IMR-90 (cell line): ENCODE data around the gene ELOB. TPM values are rescaled to one million over a fixed set of nuclear protein-coding genes. Genes with fewer than 3 reads are reported as not detected.

Experiments
- ATAC-seq: fragments of 200-7000 bp; cut with Tn5 transposase; 2 replicates; pipeline ENCODE4 v1.9.1; 2020; ENCODE audit warnings: low read depth, mild to moderate bottlenecking, moderate library complexity
- BruUV-seq: library from RNA; stranded (reverse); fragments of 400-500 nt; replicated peaks from 2 replicates; lab custom pipeline; 2021; lab: Mats Ljungman, UMichigan
- CTCF ChIA-PET: fragments of 300-600 bp; formaldehyde crosslinking; extraction: SDS; loops from one replicate; lab custom pipeline; 2021; ENCODE audit warnings: antibody characterized with exemption; lab: Yijun Ruan, JAX
- POLR2A ChIA-PET: fragments of 300-600 bp; sonication (Branson Sonifier 250); formaldehyde crosslinking; loops from one replicate; lab custom pipeline; 2022; ENCODE audit warnings: antibody characterized with exemption; ENCODE audit not compliant: unreplicated experiment; lab: Charles Lee
- DNase-seq: peaks from one replicate; pipeline ENCODE4 v3.0.0; 2013
- H2AFZ ChIP-seq: replicated peaks from 2 replicates; pipeline ENCODE3; 2013; ENCODE audit warnings: low read length, mild to moderate bottlenecking; ENCODE audit not compliant: poor library complexity
- H2AK5ac ChIP-seq: 2 replicates; pipeline ENCODE4 v1.6.1; 2013; ENCODE audit warnings: low read depth, low read length, inconsistent platforms
- H2AK9ac ChIP-seq: replicated peaks from 2 replicates; pipeline ENCODE3; 2013; ENCODE audit warnings: mild to moderate bottlenecking, low read depth, low read length, moderate library complexity; ENCODE audit not compliant: poor library complexity
- H2BK120ac ChIP-seq: 2 replicates; pipeline ENCODE4 v1.6.1; 2013; ENCODE audit warnings: low read depth, low read length, inconsistent platforms
- H2BK15ac ChIP-seq: 3 replicates; pipeline ENCODE4 v1.6.1; 2013; ENCODE audit warnings: low read depth, low read length, inconsistent platforms
- H2BK20ac ChIP-seq: 2 replicates; pipeline ENCODE4 v1.6.1; 2013; ENCODE audit warnings: low read depth, mild to moderate bottlenecking, inconsistent platforms, low read length, moderate library complexity
- H2BK5ac ChIP-seq: 2 replicates; pipeline ENCODE4 v1.6.1; 2013; ENCODE audit warnings: mild to moderate bottlenecking, low read depth, low read length, inconsistent platforms; ENCODE audit not compliant: poor library complexity, severe bottlenecking
- H3K14ac ChIP-seq: replicated peaks from 2 replicates; pipeline ENCODE4 v1.6.1; 2013; ENCODE audit warnings: low read depth, low read length, inconsistent platforms
- H3K18ac ChIP-seq: 2 replicates; pipeline ENCODE4 v1.6.1; 2013; ENCODE audit warnings: low read depth, low read length, control low read depth
- H3K23ac ChIP-seq: 2 replicates; pipeline ENCODE4 v1.6.1; 2013; ENCODE audit warnings: low read depth, low read length, inconsistent platforms
- H3K27ac ChIP-seq: 2 replicates; pipeline ENCODE4 v1.5.1; 2013; ENCODE audit warnings: mild to moderate bottlenecking, control low read depth, low read length; ENCODE audit not compliant: insufficient read depth
- H3K27me3 ChIP-seq: 2 replicates; pipeline ENCODE4 v1.6.1; 2013; ENCODE audit warnings: low read length; ENCODE audit not compliant: control insufficient read depth, insufficient read depth
- H3K36me3 ChIP-seq: 2 replicates; pipeline ENCODE4 v1.6.1; 2013; ENCODE audit warnings: low read length, mixed read lengths; ENCODE audit not compliant: control insufficient read depth, insufficient read depth
- H3K4ac ChIP-seq: 2 replicates; pipeline ENCODE4 v1.6.1; 2013; ENCODE audit warnings: low read depth, low read length, inconsistent platforms
- H3K4me1 ChIP-seq: 2 replicates; pipeline ENCODE4 v1.6.1; 2013; ENCODE audit warnings: low read length, mixed read lengths; ENCODE audit not compliant: control insufficient read depth, insufficient read depth
- H3K4me2 ChIP-seq: 2 replicates; pipeline ENCODE4 v1.6.1; 2013; ENCODE audit warnings: low read depth, mild to moderate bottlenecking, control low read depth, low read length, moderate library complexity
- H3K4me3 ChIP-seq: 2 replicates; pipeline ENCODE4 v1.5.1; 2013; ENCODE audit warnings: low read depth, mild to moderate bottlenecking, control low read depth, low read length, moderate library complexity; ENCODE audit not compliant: insufficient read depth
- H3K56ac ChIP-seq: 2 replicates; pipeline ENCODE4 v1.6.1; 2013; ENCODE audit warnings: low read length, inconsistent platforms; ENCODE audit not compliant: insufficient read depth; ENCODE audit errors: extremely low read depth
- H3K79me1 ChIP-seq, 2 experiments: 2 replicates each; pipeline ENCODE4 v1.6.1; 2013; ENCODE audit warnings: low read length in 2 of 2, inconsistent platforms in 1 of 2, low read depth in 1 of 2
- H3K9ac ChIP-seq: 2 replicates; pipeline ENCODE4 v1.6.1; 2013; ENCODE audit warnings: low read depth, low read length, control low read depth
- H3K9me1 ChIP-seq: 2 replicates; pipeline ENCODE4 v1.6.1; 2013; ENCODE audit warnings: low read length, inconsistent platforms; ENCODE audit not compliant: insufficient read depth
- H3K9me3 ChIP-seq: 2 replicates; pipeline ENCODE4 v1.6.1; 2013; ENCODE audit warnings: low read length; ENCODE audit not compliant: control insufficient read depth, insufficient read depth
- H4K20me1 ChIP-seq: 2 replicates; pipeline ENCODE4 v1.6.1; 2013; ENCODE audit warnings: low read length, inconsistent platforms; ENCODE audit not compliant: insufficient read depth
- H4K5ac ChIP-seq: 2 replicates; pipeline ENCODE4 v1.6.1; 2013; ENCODE audit warnings: mild to moderate bottlenecking, low read depth, low read length, control low read depth
- H4K8ac ChIP-seq, 2 experiments: 2 replicates each; pipeline ENCODE4 v1.6.1; 2013; ENCODE audit warnings: low read depth in 2 of 2, low read length in 2 of 2, control low read depth in 1 of 2, inconsistent platforms in 1 of 2
- H4K91ac ChIP-seq: 2 replicates; pipeline ENCODE4 v1.6.1; 2013; ENCODE audit warnings: low read depth, low read length, inconsistent platforms; ENCODE audit not compliant: insufficient read depth
- BHLHE40 ChIP-seq: fragments of 150-350 bp; IDR thresholded peaks from 2 replicates; pipeline ENCODE4 v1.6.1; 2016; ENCODE audit warnings: mild to moderate bottlenecking, low read depth, low read length
- WGBS, 2 experiments: methylation state at CpG; one replicate each; pipeline versions ENCODE4 v1.1.5 to v1.1.7; 2013; ENCODE audit warnings: missing lambda C conversion rate in 2 of 2; ENCODE audit not compliant: insufficient read length in 1 of 2; ENCODE audit errors: extremely low coverage in 2 of 2; 5-methylcytosine and 5-hydroxymethylcytosine counted together
- dilution Hi-C: fragments of 300-500 bp; cut with HindIII; formaldehyde crosslinking; loops from one replicate; pipeline ENCODE4 v1.14.3; 2018; ENCODE audit warnings: low sequenced_read_pairs; ENCODE audit not compliant: unreplicated experiment
- in situ Hi-C: fragments of 300-500 bp; cut with MboI; formaldehyde crosslinking; loops from 3 replicates; pipeline ENCODE4 v1.14.3; 2019; ENCODE audit warnings: low sequenced_read_pairs, inconsistent platforms, mixed read lengths
- intact Hi-C: fragments of 100-400 bp; cut with micrococcal nuclease; formaldehyde crosslinking; loops from 2 replicates; pipeline ENCODE4 v1.10.0; 2022
- polyA plus RNA-seq, 3 experiments: library from polyadenylated mRNA; depleted of rRNA; stranded (reverse); fragments of >200 nt; gene quantifications; 2 replicates each; pipeline ENCODE4 v1.2.3, GENCODE V29; 2012; ENCODE audit warnings: low replicate concordance in 1 of 3
- total RNA-seq: library from RNA; depleted of rRNA; stranded (reverse); fragments of >200 nt; gene quantifications from 2 replicates; pipeline ENCODE4 v1.2.3, GENCODE V29; 2012
- TF ChIP-seq, protein P1 (sequence below): fragments of 150-350 bp; IDR thresholded peaks from 2 replicates; pipeline ENCODE4 v1.6.1; 2017; ENCODE audit warnings: mild to moderate bottlenecking, antibody characterized with exemption, low read length, low read depth

ELOB gene
- total and polyA plus RNA-seq, 2 of the 4 experiments (the other 2 are of a cell fraction), result 442 to 5,859 TPM

DNA sequence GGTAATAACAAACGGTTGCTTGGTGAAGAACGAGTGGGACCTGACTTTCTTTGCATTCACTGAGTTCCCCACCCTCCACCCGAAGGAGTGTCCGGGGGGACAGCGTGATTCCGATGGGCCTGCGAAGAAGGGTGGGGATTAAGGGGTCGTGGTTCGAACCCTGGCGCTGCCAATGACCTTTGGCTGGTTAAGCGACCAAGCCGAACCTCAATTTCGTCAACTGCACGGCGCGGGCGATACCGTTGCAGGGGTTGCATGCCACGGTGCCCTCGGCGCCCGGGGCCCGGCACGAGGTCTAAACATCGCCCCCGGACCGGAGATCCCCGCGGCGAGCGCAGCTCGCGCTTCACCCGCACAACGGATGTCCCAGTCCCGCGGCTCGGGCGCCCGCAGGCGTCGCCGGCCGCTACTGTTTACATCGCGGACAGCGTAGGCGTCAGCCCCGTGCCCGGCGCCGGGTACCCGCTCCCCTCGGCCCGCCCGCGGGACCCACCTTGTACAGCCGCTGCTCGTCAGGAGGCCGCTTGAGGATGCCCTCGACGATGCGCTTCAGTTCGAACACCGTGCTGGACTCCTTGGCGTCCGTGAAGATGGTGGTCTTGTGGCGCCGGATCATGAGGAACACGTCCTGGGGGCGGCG, 460 bp downstream of the ELOB start:
- 0 out of 2 replicates have a peak overlapping the region, but pooled peaks have one; percentile 30 for H4K5ac ChIP-seq
- ATAC-seq (peak; percentile 38), DNase-seq (no peak)
- WGBS, 2 experiments, result 0% methylated on average over 31 of the region's 72 CpGs; no CpG with 5 or more reads in 1 of the 2 experiments
- TF ChIP-seq, protein P1, sequence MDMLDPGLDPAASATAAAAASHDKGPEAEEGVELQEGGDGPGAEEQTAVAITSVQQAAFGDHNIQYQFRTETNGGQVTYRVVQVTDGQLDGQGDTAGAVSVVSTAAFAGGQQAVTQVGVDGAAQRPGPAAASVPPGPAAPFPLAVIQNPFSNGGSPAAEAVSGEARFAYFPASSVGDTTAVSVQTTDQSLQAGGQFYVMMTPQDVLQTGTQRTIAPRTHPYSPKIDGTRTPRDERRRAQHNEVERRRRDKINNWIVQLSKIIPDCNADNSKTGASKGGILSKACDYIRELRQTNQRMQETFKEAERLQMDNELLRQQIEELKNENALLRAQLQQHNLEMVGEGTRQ, result no peak
- TF ChIP-seq BHLHE40, result peak; percentile 72
- peak overlapping the region; percentile 31; the same call in 1 of the 2 replicates for H3K18ac ChIP-seq
- ChIA-PET POLR2A (no interaction called here), CTCF (no interaction called here)
- peak overlapping the region; percentile 87 for H2BK5ac ChIP-seq
- peak overlapping the region; percentile 92 for H2AK5ac ChIP-seq
- H3K79me1 ChIP-seq, result peaks cover 21 to 75% of the 10 kb centered on the region in 2 experiments
- H3K36me3 ChIP-seq, result peaks cover 33% of the 10 kb centered on the region
- peaks cover 15% of the 10 kb centered on the region for H3K9me1 ChIP-seq
- no TSS peak for BruUV-seq
- peak overlapping the region; percentile 90 for H3K27ac ChIP-seq
- peak overlapping the region; percentile 70 for H4K91ac ChIP-seq
- peak overlapping the region; percentile 95 for H3K4me2 ChIP-seq
- no peak overlapping the region for H2BK15ac ChIP-seq
- peak overlapping the region; percentile 76 to 100; a peak in 2 of 4 replicates for H4K8ac ChIP-seq
- H2AFZ ChIP-seq, result peak overlapping the region; percentile 90
- H2BK20ac ChIP-seq, result no peak overlapping the region
- H3K23ac ChIP-seq, result peak overlapping the region; percentile 61
- H3K27me3 ChIP-seq, result no peaks in the 10 kb centered on the region
- H4K20me1 ChIP-seq, result peaks cover 44% of the 10 kb centered on the region
- H3K4ac ChIP-seq, result peak overlapping the region; percentile 90
- in situ Hi-C loops (no loop called here), dilution Hi-C loops (no loop called here), intact Hi-C loops (loop anchor here (1.0 kb wide), 1 partner anchor 92 kb away; no protein-coding TSS in a partner anchor)
- peak overlapping the region; percentile 96 for H3K14ac ChIP-seq
- peak overlapping the region; percentile 98 for H2AK9ac ChIP-seq
- peak overlapping the region; percentile 41; the same call in 1 of the 2 replicates for H2BK120ac ChIP-seq
- peaks cover 12% of the 10 kb centered on the region for H3K4me1 ChIP-seq
- peak overlapping the region; percentile 96 for H3K4me3 ChIP-seq
- no peaks in the 10 kb centered on the region for H3K9me3 ChIP-seq
- H3K9ac ChIP-seq, result peak overlapping the region; percentile 91
- H3K56ac ChIP-seq, result peak overlapping the region; percentile 73
